ENCODE measurements around the gene COPZ2.
A peak's percentile ranks its signal among the peaks of the same experiment; 100 is the strongest.

COPZ2 gene

GRCh38 chr17:48064638-48065037 is 27.0 kb upstream of the COPZ2 start:
- ATAC-seq (replicated peaks): no peak
- no peaks in the 10 kb centered on the region for H3K9me3 Mint-ChIP-seq
- peak overlapping the region; percentile 72 for H3K27ac Mint-ChIP-seq
- no peaks in the 10 kb centered on the region for H3K27me3 Mint-ChIP-seq
- H3K4me3 Mint-ChIP-seq: no peak overlapping the region
- peaks cover 10 to 11% of the 10 kb centered on the region in 2 donors for H3K4me1 Mint-ChIP-seq
- DNase-seq: no peak
- H3K36me3 Mint-ChIP-seq: peaks cover 35 to 49% of the 10 kb centered on the region in 2 donors

GRCh38 chr17:48062273-48062672 is 24.7 kb upstream of the COPZ2 start:
- peaks cover 10 to 11% of the 10 kb centered on the region in 2 donors for H3K4me1 Mint-ChIP-seq
- H3K27me3 Mint-ChIP-seq: no peaks in the 10 kb centered on the region
- ATAC-seq (replicated peaks): no peak
- no peak for DNase-seq
- H3K9me3 Mint-ChIP-seq: no peaks in the 10 kb centered on the region
- peaks cover 40 to 58% of the 10 kb centered on the region in 2 donors for H3K36me3 Mint-ChIP-seq
- H3K27ac Mint-ChIP-seq: peak overlapping the region; percentile 20
- no peak overlapping the region for H3K4me3 Mint-ChIP-seq

- ATAC-seq (replicated peaks) (no peak), DNase-seq (no peak)
- no peak overlapping the region for H3K4me3 Mint-ChIP-seq
- H3K9me3 Mint-ChIP-seq: no peaks in the 10 kb centered on the region
- H3K27me3 Mint-ChIP-seq: no peaks in the 10 kb centered on the region
- H3K36me3 Mint-ChIP-seq: peaks cover 49 to 71% of the 10 kb centered on the region in 2 donors
- H3K4me1 Mint-ChIP-seq: peaks cover 27 to 28% of the 10 kb centered on the region in 2 donors
- H3K27ac Mint-ChIP-seq: peak overlapping the region; percentile 21
Measured at GRCh38 chr17:48060249-48060648, 22.7 kb upstream of the COPZ2 start.

GRCh38 chr17:48059125-48059668 is 21.6 kb upstream of the COPZ2 start:
- ATAC-seq (replicated peaks) (no peak), DNase-seq (no peak)
- Mint-ChIP-seq H3K36me3 (peaks cover 49 to 68% of the 10 kb centered on the region in 2 donors), H3K4me3 (no peak overlapping the region), H3K9me3 (no peaks in the 10 kb centered on the region), H3K4me1 (peaks cover 27 to 35% of the 10 kb centered on the region in 2 donors), H3K27ac (peak overlapping the region; percentile 59), H3K27me3 (no peaks in the 10 kb centered on the region)

- peaks cover 53 to 68% of the 10 kb centered on the region in 2 donors for H3K36me3 Mint-ChIP-seq
- H3K27me3 Mint-ChIP-seq: no peaks in the 10 kb centered on the region
- no peak overlapping the region for H3K4me3 Mint-ChIP-seq
- H3K27ac Mint-ChIP-seq: peak overlapping the region; percentile 59
- DNase-seq (no peak), ATAC-seq (replicated peaks) (no peak)
- H3K9me3 Mint-ChIP-seq: no peaks in the 10 kb centered on the region
- peaks cover 31 to 35% of the 10 kb centered on the region in 2 donors for H3K4me1 Mint-ChIP-seq
Measured at GRCh38 chr17:48058393-48059124, 21.0 kb upstream of the COPZ2 start.

- H3K27me3 Mint-ChIP-seq: no peaks in the 10 kb centered on the region
- peaks cover 39 to 44% of the 10 kb centered on the region in 2 donors for H3K4me1 Mint-ChIP-seq
- ATAC-seq (replicated peaks): no peak
- no peak for DNase-seq
- no peak overlapping the region for H3K4me3 Mint-ChIP-seq
- H3K9me3 Mint-ChIP-seq: no peaks in the 10 kb centered on the region
- peaks cover 57 to 73% of the 10 kb centered on the region in 2 donors for H3K36me3 Mint-ChIP-seq
- peak overlapping the region; percentile 14 for H3K27ac Mint-ChIP-seq
Measured at GRCh38 chr17:48057626-48058025, 20.0 kb upstream of the COPZ2 start.

- ATAC-seq (replicated peaks): no peak
- H3K4me1 Mint-ChIP-seq: peaks cover 43 to 51% of the 10 kb centered on the region in 2 donors
Measured at GRCh38 chr17:48056879-48057278, 19.3 kb upstream of the COPZ2 start.

DNA sequence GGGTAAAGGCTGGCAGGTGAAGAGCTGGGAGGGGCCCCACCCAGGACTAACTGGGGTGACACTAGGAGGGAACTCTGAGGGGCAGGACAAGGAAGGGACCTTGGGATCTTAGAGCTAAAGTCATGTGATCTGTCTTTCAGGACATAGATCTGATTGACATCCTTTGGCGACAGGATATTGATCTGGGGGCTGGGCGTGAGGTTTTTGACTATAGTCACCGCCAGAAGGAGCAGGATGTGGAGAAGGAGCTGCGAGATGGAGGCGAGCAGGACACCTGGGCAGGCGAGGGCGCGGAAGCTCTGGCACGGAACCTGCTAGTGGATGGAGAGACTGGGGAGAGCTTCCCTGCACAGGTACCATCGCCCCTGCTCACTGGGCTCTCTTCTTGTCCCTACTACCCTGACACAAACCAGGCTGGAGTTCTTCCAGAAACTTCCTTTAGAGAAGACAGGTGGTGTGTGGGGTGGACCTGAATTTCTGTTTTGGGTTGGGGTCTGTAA is 18.7 kb upstream of the COPZ2 start:
- DNase-seq (no peak), ATAC-seq (replicated peaks) (no peak)
- H3K36me3 Mint-ChIP-seq: peaks cover 60 to 78% of the 10 kb centered on the region in 2 donors
- H3K9me3 Mint-ChIP-seq: no peaks in the 10 kb centered on the region
- H3K27me3 Mint-ChIP-seq: no peaks in the 10 kb centered on the region
- peaks cover 48 to 57% of the 10 kb centered on the region in 2 donors for H3K4me1 Mint-ChIP-seq
- H3K4me3 Mint-ChIP-seq: peak overlapping the region; percentile 68 to 70
- H3K27ac Mint-ChIP-seq: peak overlapping the region; percentile 94

More at GRCh38 chr17:48056879-48057278, 19.3 kb upstream of the COPZ2 start:
- H3K9me3 Mint-ChIP-seq: no peaks in the 10 kb centered on the region
- H3K27me3 Mint-ChIP-seq: no peaks in the 10 kb centered on the region
- no peak for DNase-seq
- H3K4me3 Mint-ChIP-seq: no peak overlapping the region
- peaks cover 55 to 75% of the 10 kb centered on the region in 2 donors for H3K36me3 Mint-ChIP-seq
- H3K27ac Mint-ChIP-seq: peak overlapping the region; percentile 94

DNA sequence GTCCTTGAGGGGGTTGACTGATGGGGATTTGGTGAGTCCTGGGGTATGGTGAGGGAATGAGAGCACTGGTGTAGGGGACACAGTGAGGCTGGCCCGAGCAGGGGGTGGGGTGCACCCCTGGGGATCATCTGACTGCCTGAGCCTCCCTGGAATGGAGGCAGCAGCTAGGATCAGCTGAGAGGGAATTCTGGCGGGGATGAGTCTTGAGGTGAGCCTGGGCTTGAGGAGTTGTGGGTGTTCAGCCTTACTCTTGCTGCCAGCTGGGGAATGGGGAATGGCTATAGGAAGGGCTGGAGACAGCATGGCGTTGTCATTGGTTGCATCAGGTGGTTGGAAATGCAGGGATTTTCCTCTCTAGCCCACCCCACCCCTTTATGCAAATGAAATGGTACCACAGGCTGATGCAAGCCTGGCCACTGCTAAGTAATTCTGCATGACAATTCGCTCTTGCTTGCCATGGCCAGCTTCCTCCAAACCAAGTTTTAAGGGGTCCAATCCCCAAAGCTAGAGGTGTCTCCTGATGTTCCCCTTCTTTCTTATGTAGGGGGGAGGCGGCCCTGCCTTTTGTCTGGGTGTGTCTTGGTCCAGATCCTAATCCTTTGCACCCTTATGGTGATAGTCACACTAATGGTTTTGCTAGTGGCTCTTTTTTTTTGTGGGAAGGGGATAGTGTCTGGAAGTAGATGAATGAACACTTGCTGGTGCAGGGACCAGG is 18.1 kb upstream of the COPZ2 start:
- Mint-ChIP-seq H3K4me1 (peaks cover 51 to 63% of the 10 kb centered on the region in 2 donors), H3K27ac (peak overlapping the region; percentile 94), H3K27me3 (no peaks in the 10 kb centered on the region), H3K9me3 (no peaks in the 10 kb centered on the region), H3K36me3 (peaks cover 60 to 80% of the 10 kb centered on the region in 2 donors), H3K4me3 (peak overlapping the region; percentile 68 to 70)
- peak; percentile 86 to 92 for ATAC-seq (replicated peaks)
- DNase-seq: no peak

GRCh38 chr17:48054238-48055185 is 16.9 kb upstream of the COPZ2 start:
- no peak for DNase-seq

DNA sequence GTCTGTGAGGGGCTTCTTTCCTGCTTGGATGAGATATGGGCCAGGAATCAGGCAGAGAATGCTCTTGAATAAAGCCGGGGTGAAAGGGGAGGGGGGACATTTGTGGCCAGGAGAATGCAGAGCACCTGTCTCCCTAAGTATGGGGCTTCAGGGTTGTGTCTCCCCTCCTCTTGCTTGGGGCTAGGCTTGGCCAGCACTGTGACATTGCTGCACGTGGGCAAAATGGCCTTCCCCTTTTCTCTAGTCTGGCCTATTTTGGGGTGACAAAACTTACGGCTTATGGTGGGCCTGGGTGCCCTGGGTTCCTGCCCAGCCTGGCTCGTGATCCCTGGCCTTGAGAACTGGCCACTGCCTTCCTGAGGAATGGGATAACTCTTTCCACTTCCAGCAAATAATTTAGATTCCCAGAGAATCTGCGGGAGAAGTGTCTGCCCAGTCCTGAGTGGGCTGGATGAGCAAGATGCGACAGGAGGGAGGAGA is 16.2 kb upstream of the COPZ2 start:
- ATAC-seq (replicated peaks): no peak
- H3K27ac Mint-ChIP-seq: peak overlapping the region; percentile 62
- H3K4me1 Mint-ChIP-seq: peaks cover 56 to 79% of the 10 kb centered on the region in 2 donors
- no peaks in the 10 kb centered on the region for H3K27me3 Mint-ChIP-seq
- H3K4me3 Mint-ChIP-seq: peak overlapping the region in 1 of 2 donors; percentile 49
- H3K9me3 Mint-ChIP-seq: no peaks in the 10 kb centered on the region
- no peak for DNase-seq
- peaks cover 51 to 74% of the 10 kb centered on the region in 2 donors for H3K36me3 Mint-ChIP-seq

More at GRCh38 chr17:48054238-48055185, 16.9 kb upstream of the COPZ2 start:
- no peak for ATAC-seq (replicated peaks)
- Mint-ChIP-seq H3K4me3 (peak overlapping the region; percentile 68 to 70), H3K4me1 (peaks cover 56 to 75% of the 10 kb centered on the region in 2 donors), H3K36me3 (peaks cover 58 to 79% of the 10 kb centered on the region in 2 donors), H3K9me3 (no peaks in the 10 kb centered on the region), H3K27me3 (no peaks in the 10 kb centered on the region), H3K27ac (peak overlapping the region; percentile 94)

DNA sequence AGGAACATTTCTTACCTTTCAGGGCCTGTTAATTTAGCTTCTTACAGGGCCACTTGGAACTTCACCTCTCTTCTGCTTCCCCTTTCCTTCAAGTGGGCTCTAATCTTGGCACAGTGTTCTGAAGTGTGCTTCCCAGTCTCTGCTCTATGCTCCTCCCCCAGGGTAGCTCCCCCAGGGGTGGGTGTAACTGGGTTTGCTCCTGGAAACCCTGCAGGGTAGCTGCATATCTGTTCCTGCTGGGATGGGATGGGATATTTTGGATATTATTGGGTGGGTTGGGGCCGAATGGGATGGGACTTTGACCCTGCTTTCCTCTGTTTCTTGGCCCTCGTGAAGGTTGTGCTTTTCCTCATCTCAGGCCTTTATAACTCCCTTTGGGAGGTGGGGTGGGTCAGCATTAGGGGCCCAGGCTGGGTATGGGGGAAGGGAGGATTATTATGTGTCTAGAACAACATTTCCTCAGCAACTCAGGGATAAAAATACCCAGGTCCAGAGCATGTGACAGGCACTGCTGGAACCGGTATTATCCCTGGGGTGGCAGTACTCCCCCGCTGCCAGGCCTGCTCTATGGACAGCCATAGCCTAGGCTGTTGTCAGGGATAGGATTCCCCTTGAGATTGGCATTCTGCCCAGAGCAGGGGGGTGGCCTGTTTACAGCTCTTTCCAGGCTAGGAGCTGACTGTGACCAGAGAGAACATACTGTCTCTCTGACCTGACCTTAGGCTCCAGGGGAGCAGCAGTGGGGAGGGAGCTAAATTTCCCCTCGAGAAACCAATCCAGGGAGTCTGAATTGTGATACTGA is 15.6 kb upstream of the COPZ2 start:
- H3K4me1 Mint-ChIP-seq: peaks cover 56 to 79% of the 10 kb centered on the region in 2 donors
- no peak for DNase-seq
- peaks cover 48 to 69% of the 10 kb centered on the region in 2 donors for H3K36me3 Mint-ChIP-seq
- no peaks in the 10 kb centered on the region for H3K9me3 Mint-ChIP-seq
- peak overlapping the region; percentile 57 to 58 for H3K4me3 Mint-ChIP-seq
- peak overlapping the region; percentile 62 for H3K27ac Mint-ChIP-seq
- H3K27me3 Mint-ChIP-seq: no peaks in the 10 kb centered on the region
- no peak for ATAC-seq (replicated peaks)
